B cell (primary cell): ENCODE data around the gene SIAH2. TPM values are rescaled to one million over a fixed set of nuclear protein-coding genes. Genes with fewer than 3 reads are reported as not detected.

Experiments used
- ATAC-seq: fragments of 200-7000 bp; cut with Tn5 transposase; one replicate; pipeline ENCODE4 v1.10.0; 2021; ENCODE audit warnings: low read depth, mild to moderate bottlenecking, moderate number of reproducible peaks, moderate library complexity
- CTCF ChIA-PET: fragments of 350-600 bp; sonication (Branson Sonifier 250); formaldehyde crosslinking; loops from one replicate; lab custom pipeline; 2021; ENCODE audit warnings: antibody characterized with exemption, inconsistent platforms; lab: Charles Lee
- POLR2A ChIA-PET: fragments of 350-600 bp; sonication (Branson Sonifier 250); formaldehyde crosslinking; loops from one replicate; lab custom pipeline; 2021; ENCODE audit warnings: antibody characterized with exemption; lab: Charles Lee
- DNase-seq: peaks from one replicate; pipeline ENCODE4 v3.0.0; 2013
- H2AFZ ChIP-seq: 2 replicates; pipeline ENCODE4 v1.6.1; 2012; ENCODE audit warnings: mild to moderate bottlenecking, low read depth, low read length; ENCODE audit not compliant: insufficient read depth, poor library complexity, severe bottlenecking
- H3K27ac ChIP-seq, 2 donors: 1 replicate in 1 of 2; 2 replicates in 1 of 2; pipeline ENCODE4 v1.5.1; 2012 to 2013; ENCODE audit warnings: low read length in 2 of 2, mild to moderate bottlenecking in 2 of 2, moderate library complexity in 1 of 2
- H3K27me3 ChIP-seq, 4 experiments: fragments of 200-600 bp in 1 of 4; sonication (generic) in 1 of 4; replicated peaks in 1 of 4; 1 replicate in 2 of 4; 2 replicates in 2 of 4; pipeline versions ENCODE4 v1.6.1 to v1.7.0; 2013 to 2016; ENCODE audit warnings: low read length in 3 of 4, mild to moderate bottlenecking in 2 of 4, mixed read lengths in 1 of 4, moderate library complexity in 1 of 4; ENCODE audit not compliant: insufficient read depth in 4 of 4, control insufficient read depth in 3 of 4; ENCODE audit errors: control extremely low read depth in 1 of 4
- H3K36me3 ChIP-seq, 2 experiments: replicated peaks in 1 of 2; 1 replicate in 1 of 2; 2 replicates in 1 of 2; pipeline versions ENCODE4 v1.6.1 to v1.7.1; 2013; ENCODE audit warnings: low read length in 1 of 2; ENCODE audit not compliant: insufficient read depth in 2 of 2, control insufficient read depth in 1 of 2; ENCODE audit errors: control extremely low read depth in 1 of 2, extremely low read depth in 1 of 2
- H3K4me1 ChIP-seq, 2 donors: fragments of 200-600 bp in 1 of 2; sonication (generic) in 1 of 2; 1 replicate in 1 of 2; 2 replicates in 1 of 2; pipeline versions ENCODE4 v1.5.1 to v1.6.1; 2013 to 2017; ENCODE audit warnings: low read length in 2 of 2; ENCODE audit not compliant: control insufficient read depth in 2 of 2, insufficient read depth in 2 of 2
- H3K4me2 ChIP-seq: replicated peaks from 2 replicates; pipeline ENCODE3; 2012; ENCODE audit warnings: mild to moderate bottlenecking, low read depth, low read length; ENCODE audit not compliant: poor library complexity, severe bottlenecking
- H3K4me3 ChIP-seq, 5 experiments: fragments of 200-600 bp in 1 of 5; sonication (generic) in 1 of 5; 1 replicate in 3 of 5; 2 replicates in 2 of 5; pipeline versions ENCODE4 v1.5.1 to v1.7.0; 2011 to 2016; ENCODE audit warnings: low read length in 4 of 5, mild to moderate bottlenecking in 4 of 5, low read depth in 2 of 5, control low read depth in 1 of 5, moderate library complexity in 1 of 5; ENCODE audit not compliant: insufficient read depth in 1 of 5; ENCODE audit errors: control extremely low read depth in 1 of 5, extremely low read depth in 1 of 5
- H3K79me2 ChIP-seq: fragments of 200-600 bp; sonication (generic); one replicate; pipeline ENCODE4 v1.6.0; 2016; ENCODE audit warnings: low read length; ENCODE audit not compliant: control insufficient read depth, insufficient read depth
- H3K9ac ChIP-seq: fragments of 200-600 bp; sonication (generic); 2 replicates; pipeline ENCODE4 v1.6.1; 2017; ENCODE audit warnings: mild to moderate bottlenecking, low read length, moderate library complexity
- H3K9me3 ChIP-seq, 3 donors: one replicate each; pipeline versions ENCODE4 v1.6.1 to v1.7.1; 2013; ENCODE audit warnings: low read length in 2 of 3; ENCODE audit not compliant: control insufficient read depth in 2 of 3, insufficient read depth in 1 of 3; ENCODE audit errors: control extremely low read depth in 1 of 3
- H4K20me1 ChIP-seq: 2 replicates; pipeline ENCODE4 v1.6.0; 2012; ENCODE audit warnings: mild to moderate bottlenecking, low read length; ENCODE audit not compliant: insufficient read depth, control insufficient read depth, poor library complexity, severe bottlenecking
- H3K27ac Mint-ChIP-seq: one replicate; pipeline ENCODE4 v1.8.0; 2021; ENCODE audit warnings: mixed read lengths
- H3K27me3 Mint-ChIP-seq: one replicate; pipeline ENCODE4 v1.8.0; 2021; ENCODE audit warnings: mixed read lengths
- H3K4me1 Mint-ChIP-seq: one replicate; pipeline ENCODE4 v1.8.0; 2021; ENCODE audit warnings: mixed read lengths
- H3K4me3 Mint-ChIP-seq: one replicate; pipeline ENCODE4 v1.8.0; 2021; ENCODE audit warnings: mixed read lengths
- H3K9me3 Mint-ChIP-seq: one replicate; pipeline ENCODE4 v1.8.0; 2022; ENCODE audit warnings: mixed read lengths; ENCODE audit not compliant: insufficient read depth
- EZH2 ChIP-seq: IDR thresholded peaks from 2 replicates; pipeline ENCODE4 v1.6.1; 2012; ENCODE audit warnings: borderline replicate concordance, low read depth, mild to moderate bottlenecking, moderate library complexity, low read length; ENCODE audit not compliant: insufficient read depth, poor library complexity, severe bottlenecking
- WGBS: methylation state at CpG from one replicate; pipeline ENCODE4 v1.1.5; 2013; ENCODE audit warnings: missing lambda C conversion rate; ENCODE audit not compliant: insufficient coverage; 5-methylcytosine and 5-hydroxymethylcytosine counted together
- intact Hi-C: fragments of 100-400 bp; cut with micrococcal nuclease; formaldehyde crosslinking; loops from one replicate; pipeline ENCODE4 v1.10.0; 2022
- polyA plus RNA-seq: library from polyadenylated mRNA; depleted of rRNA; stranded (reverse); fragments of >200 nt; gene quantifications from 2 replicates; pipeline ENCODE4 v1.2.3, GENCODE V29; 2012
- total RNA-seq, 2 donors: library from RNA; stranded (reverse); fragments of 120-200 nt in 1 of 2; gene quantifications; 1 replicate in 1 of 2; 2 replicates in 1 of 2; pipeline versions ENCODE4 v1.2.3 to v1.2.4, GENCODE V29; 2013 to 2022
- TF ChIP-seq, protein P1 (sequence below): fragments of 200-600 bp; IDR thresholded peaks from one replicate; pipeline ENCODE4 v1.8.0; 2022; ENCODE audit warnings: antibody characterized with exemption, mild to moderate bottlenecking

SIAH2 gene
- total and polyA plus RNA-seq, 2 donors (not counting 1 experiment from before 2014, with no cell fraction given): 22.3 to 83.4 TPM

DNA sequence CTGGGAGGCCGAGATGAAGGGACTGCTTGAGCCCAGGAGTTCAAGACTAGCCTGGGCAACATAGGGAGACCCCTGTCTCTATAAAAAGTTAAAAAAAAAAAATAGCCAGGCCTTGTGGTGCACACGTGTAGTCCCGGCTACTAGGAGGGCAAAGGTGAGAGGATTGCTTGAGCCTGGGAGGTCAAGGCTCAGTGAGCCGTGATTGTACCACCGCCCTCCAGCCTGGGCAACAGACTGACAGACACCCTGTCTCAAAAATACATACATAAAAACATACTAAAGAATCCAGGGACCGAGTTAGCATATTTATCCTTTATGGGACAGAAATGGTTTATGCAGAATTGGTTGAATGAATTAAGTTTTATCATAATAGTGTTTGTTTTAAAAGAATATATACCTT is 13.7 kb downstream of the SIAH2 start:
- H3K4me1 Mint-ChIP-seq: peaks cover 85% of the 10 kb centered on the region
- POLR2A ChIA-PET: no interaction called here
- H3K79me2 ChIP-seq: peaks cover 97% of the 10 kb centered on the region
- no peaks in the 10 kb centered on the region for H3K9me3 Mint-ChIP-seq
- no peak overlapping the region for H3K4me3 ChIP-seq
- H3K9me3 ChIP-seq: no peaks in the 10 kb centered on the region
- CTCF ChIA-PET: no interaction called here
- peaks cover 90% of the 10 kb centered on the region for H4K20me1 ChIP-seq
- TF ChIP-seq, protein P1, sequence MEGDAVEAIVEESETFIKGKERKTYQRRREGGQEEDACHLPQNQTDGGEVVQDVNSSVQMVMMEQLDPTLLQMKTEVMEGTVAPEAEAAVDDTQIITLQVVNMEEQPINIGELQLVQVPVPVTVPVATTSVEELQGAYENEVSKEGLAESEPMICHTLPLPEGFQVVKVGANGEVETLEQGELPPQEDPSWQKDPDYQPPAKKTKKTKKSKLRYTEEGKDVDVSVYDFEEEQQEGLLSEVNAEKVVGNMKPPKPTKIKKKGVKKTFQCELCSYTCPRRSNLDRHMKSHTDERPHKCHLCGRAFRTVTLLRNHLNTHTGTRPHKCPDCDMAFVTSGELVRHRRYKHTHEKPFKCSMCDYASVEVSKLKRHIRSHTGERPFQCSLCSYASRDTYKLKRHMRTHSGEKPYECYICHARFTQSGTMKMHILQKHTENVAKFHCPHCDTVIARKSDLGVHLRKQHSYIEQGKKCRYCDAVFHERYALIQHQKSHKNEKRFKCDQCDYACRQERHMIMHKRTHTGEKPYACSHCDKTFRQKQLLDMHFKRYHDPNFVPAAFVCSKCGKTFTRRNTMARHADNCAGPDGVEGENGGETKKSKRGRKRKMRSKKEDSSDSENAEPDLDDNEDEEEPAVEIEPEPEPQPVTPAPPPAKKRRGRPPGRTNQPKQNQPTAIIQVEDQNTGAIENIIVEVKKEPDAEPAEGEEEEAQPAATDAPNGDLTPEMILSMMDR: no peak
- H3K4me1 ChIP-seq: peaks cover 43 to 44% of the 10 kb centered on the region in 2 donors
- H3K27me3 Mint-ChIP-seq: no peaks in the 10 kb centered on the region
- H3K4me3 Mint-ChIP-seq: no peak overlapping the region
- H3K9ac ChIP-seq: no peak overlapping the region
- no peak overlapping the region for H2AFZ ChIP-seq
- H3K27ac ChIP-seq: no peak overlapping the region
- whole genome bisulfite sequencing: no CpG with 5 or more reads among the region's 6 CpGs
- no peak overlapping the region for H3K27ac Mint-ChIP-seq
- no peaks in the 10 kb centered on the region for H3K36me3 ChIP-seq
- DNase-seq (no peak), ATAC-seq (no peak)
- intact Hi-C loops: no loop called here
- H3K27me3 ChIP-seq: no peaks in the 10 kb centered on the region
- H3K4me2 ChIP-seq: no peak overlapping the region

DNA sequence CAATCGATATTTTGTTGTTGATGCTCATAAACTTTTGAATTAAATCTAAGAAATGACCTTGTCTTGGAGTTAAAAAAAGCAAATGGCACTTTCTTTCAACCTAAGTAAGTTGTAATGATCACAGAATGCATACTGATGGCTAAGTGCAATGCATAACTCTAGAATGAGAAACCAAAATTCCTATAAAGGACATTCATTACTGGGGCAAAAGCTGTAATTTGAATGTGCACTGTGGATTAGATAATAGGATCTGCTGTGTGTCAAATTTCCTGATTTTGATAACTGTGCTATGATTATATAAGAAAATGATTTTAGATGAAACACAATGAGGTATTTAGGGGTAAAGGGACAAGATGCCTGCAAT is 14.3 kb downstream of the SIAH2 start:
- Mint-ChIP-seq H3K27me3 (no peaks in the 10 kb centered on the region), H3K4me3 (no peak overlapping the region), H3K9me3 (no peaks in the 10 kb centered on the region), H3K27ac (no peak overlapping the region), H3K4me1 (peaks cover 86% of the 10 kb centered on the region)
- peaks cover 96% of the 10 kb centered on the region for H4K20me1 ChIP-seq
- no peak overlapping the region for H3K9ac ChIP-seq
- no peak overlapping the region for H3K4me3 ChIP-seq
- H2AFZ ChIP-seq: no peak overlapping the region
- H3K79me2 ChIP-seq: peaks cover 97% of the 10 kb centered on the region
- ChIA-PET POLR2A (no interaction called here), CTCF (interaction anchor here (0.9 kb wide), 1 partner anchor 13 kb away, joined by 6 read pairs; no protein-coding TSS in a partner anchor)
- no peak for DNase-seq
- intact Hi-C loops: no loop called here
- H3K27ac ChIP-seq: no peak overlapping the region
- H3K27me3 ChIP-seq: no peaks in the 10 kb centered on the region
- peak overlapping the region; percentile 12 for H3K4me2 ChIP-seq
- H3K4me1 ChIP-seq: peaks cover 48 to 49% of the 10 kb centered on the region in 2 donors
- no peak for TF ChIP-seq EZH2
- TF ChIP-seq, protein P1: no peak
- WGBS: no CpG with 5 or more reads among the region's 1 CpG
- no peaks in the 10 kb centered on the region for H3K36me3 ChIP-seq
- no peak for ATAC-seq
- no peaks in the 10 kb centered on the region for H3K9me3 ChIP-seq
